T47D (cell line): ENCODE results near the gene ZNF672.
A peak's percentile ranks its signal among the peaks of the same experiment; 100 is the strongest.
"Not testable (repeated sequence)": the region's sequence is repeated elsewhere in the genome, so short reads cannot be mapped to it uniquely, and the experiment has no call there.

Experiments
- DNase-seq, 2 experiments: peaks; one replicate each; pipeline versions ENCODE4 v3.0.0 to v3.0.0-alpha.2; 2011 to 2012; ENCODE audit warnings: low read depth in 1 of 2, low spot score in 1 of 2
- JUND ChIP-seq: IDR thresholded peaks from 2 replicates; pipeline ENCODE4 v1.6.1; 2012; ENCODE audit warnings: low read depth
- in situ Hi-C: cut with HindIII; loops from 2 replicates; pipeline ENCODE4 v1.10.0; 2016; ENCODE audit warnings: low sequenced_read_pairs, low pct_unique_long_range_greater_than_20kb

ZNF672 gene

DNA sequence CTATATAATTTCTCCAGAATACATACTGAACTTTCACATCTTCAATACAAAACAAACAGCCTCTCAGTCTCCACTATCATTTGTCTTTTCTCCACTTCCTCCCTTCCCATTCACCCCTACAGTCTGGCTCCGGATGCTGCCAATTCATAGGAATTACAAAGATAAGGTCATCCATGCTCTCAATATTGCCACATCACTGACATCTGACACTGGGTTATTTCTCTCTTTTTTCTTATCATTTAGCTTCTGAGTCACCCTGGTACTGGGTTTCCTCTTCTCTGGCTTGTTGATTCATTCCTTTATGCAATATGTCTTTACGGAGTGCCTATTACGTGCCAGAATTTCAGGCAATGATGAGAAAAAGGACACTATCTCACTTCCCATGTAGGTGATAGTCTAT, 9.2 kb upstream of the ZNF672 start:
- in situ Hi-C loops = no loop called here
- no peak for TF ChIP-seq JUND
- DNase-seq = no peak

- in situ Hi-C loops, DNase-seq: not testable (repeated sequence)
These were observed 7.4 kb upstream of the ZNF672 start for GRCh38 chr1:248830718-248831017.

DNA sequence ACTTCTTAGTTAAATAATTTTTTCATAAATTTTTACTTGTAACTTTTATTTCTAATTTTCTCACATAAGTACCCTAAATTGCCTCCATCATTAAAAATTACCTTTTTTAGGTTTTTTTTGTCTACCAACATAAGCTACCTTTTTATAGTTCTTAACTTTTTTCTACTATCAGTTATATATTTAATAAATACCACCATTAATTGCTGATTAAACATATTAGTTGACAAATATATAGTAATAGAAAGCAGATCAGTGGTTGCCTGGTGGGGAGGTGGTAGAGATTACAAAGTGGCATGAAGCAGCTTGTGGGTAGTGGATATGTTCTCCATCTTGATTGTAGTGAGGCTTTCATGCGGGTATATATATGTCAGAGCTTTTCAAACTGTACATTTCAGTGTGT, 6.2 kb upstream of the ZNF672 start:
- DNase-seq = no peak
- TF ChIP-seq JUND = no peak
- in situ Hi-C loops = no loop called here

DNA sequence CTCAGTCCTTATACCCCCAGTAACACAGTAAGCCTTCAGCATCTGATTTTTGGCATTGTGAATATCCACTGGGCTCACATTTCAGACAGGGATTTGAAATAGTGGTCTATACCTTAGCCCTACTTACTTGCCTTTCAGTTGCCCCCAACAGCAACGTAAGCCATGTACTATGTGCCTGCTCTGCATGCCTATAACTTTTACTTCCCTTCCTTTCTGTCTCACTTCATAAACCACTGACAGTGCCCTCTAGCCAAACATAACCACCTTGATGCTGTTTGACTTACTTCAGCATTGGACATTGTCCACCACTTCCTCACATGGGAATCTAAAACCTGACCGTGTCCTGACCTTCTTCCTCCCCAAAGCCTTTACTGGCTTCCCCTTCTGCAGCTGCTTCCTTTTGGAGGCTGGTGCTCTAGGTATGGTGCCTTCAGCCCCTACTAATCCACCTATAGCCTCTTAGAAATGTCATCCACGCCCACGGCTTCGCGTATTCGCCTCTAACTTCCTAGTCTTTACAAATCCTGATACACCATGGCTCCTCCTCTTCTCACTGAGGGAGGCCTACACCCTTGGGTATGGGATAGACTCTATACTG, 3.6 kb upstream of the ZNF672 start:
- no peak for DNase-seq
- in situ Hi-C loops = no loop called here
- no peak for TF ChIP-seq JUND

DNA sequence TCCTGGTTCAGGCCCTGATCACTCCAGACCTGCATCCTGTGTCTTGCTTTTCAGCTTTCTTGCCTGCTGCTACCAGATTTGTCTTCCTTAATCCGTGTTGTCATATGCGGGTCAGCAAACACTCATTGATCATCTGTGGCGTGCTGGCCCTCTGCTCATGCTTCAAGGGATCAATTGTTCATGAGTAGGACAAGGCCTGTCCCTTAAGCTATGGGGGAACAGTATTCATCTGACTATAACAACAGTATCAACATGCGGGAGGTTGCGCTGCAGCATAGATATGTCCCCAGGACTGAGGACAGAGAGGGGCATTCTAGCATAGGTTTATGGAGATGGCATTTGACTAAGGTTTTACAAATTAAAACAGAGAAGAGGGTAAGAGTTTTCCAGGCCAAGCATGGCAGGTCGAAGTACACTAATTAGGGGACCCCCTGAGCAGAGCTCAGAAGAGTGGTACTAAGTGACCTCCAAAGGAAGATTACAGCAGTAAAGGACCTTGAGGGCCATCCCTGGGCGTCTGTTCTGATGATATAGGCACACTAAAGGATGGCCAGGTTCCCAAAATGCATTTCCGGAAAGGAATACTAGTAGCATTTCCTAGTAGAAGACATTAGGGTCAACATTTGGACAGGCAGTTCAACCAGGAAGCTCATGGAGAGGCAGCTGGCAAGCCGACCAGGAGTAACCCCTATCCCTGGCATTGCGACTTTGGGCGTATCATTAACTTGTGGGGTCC, 811 bp upstream of the ZNF672 start:
- TF ChIP-seq JUND = no peak
- no peak for DNase-seq
- in situ Hi-C loops = no loop called here

DNA sequence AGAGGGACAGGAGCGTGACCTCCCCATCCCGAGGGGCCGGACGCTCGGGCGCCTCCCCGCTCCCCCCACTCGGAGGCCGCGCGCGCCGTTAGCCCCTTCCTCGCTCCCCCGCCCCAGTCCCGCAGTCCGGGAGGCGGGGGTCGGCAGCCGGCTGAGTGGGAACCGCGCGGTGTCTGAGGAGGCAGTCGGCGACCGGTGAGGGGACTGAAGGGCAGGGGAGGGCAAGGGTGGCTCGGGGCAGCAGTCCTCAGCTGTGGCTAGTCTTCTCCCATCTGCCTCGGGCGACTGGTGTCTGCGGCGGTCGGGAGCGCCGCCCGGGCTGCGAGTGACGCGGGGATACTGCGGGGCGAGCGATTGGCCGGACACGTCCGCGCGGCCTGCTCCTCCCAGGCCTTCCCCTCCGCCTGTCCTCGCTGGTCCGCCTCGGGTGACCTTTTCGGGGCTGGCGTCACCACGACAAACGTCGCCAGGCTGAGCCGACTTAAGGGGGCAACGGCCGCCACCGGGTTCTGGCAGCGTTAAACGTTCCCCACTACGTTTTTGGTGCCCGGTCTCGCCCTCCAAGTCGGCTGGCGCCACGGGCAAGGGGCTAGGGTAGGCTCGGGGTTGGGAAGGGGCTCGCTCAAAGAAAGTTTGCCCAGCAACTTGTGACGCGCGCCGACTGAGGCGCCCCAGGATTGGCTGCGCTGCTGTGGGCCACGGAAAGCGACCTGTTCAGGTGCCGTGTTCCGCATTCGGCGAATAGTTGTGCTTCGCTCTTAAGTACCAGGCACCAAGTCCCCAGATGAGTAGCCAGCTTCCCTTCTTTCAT, 538 bp downstream of the ZNF672 start:
- peak; percentile 61 to 96 for DNase-seq
- in situ Hi-C loops = no loop called here
- no peak for TF ChIP-seq JUND

DNA sequence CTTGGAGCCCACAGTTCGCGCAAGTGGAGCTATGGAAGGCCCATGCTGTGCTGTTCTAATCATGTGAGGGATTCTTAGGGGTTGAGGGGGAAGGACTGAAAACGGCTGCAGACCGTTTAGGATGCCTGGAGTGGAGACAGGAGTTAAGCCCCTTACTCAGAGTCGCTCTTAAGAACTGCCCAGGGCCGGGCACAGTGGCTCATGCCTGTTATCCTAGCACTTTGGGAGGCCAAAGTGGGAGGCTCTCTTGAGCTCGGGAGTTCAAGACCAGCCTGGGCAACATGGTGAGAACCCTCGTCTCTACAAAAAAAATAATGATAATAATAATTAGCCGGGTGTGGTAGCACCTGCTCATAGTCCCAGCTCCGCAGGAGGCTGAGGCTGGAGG, 1.1 kb downstream of the ZNF672 start:
- DNase-seq = no peak
- no peak for TF ChIP-seq JUND
- in situ Hi-C loops = no loop called here

- TF ChIP-seq JUND = no peak
- in situ Hi-C loops = no loop called here
- DNase-seq = no peak
These were observed 2.9 kb downstream of the ZNF672 start for GRCh38 chr1:248840946-248841345.

GRCh38 chr1:248841702-248842395, 3.8 kb downstream of the ZNF672 start:
- no peak for TF ChIP-seq JUND
- peak in 1 of 2 experiments; percentile 83 for DNase-seq
- in situ Hi-C loops = no loop called here

DNA sequence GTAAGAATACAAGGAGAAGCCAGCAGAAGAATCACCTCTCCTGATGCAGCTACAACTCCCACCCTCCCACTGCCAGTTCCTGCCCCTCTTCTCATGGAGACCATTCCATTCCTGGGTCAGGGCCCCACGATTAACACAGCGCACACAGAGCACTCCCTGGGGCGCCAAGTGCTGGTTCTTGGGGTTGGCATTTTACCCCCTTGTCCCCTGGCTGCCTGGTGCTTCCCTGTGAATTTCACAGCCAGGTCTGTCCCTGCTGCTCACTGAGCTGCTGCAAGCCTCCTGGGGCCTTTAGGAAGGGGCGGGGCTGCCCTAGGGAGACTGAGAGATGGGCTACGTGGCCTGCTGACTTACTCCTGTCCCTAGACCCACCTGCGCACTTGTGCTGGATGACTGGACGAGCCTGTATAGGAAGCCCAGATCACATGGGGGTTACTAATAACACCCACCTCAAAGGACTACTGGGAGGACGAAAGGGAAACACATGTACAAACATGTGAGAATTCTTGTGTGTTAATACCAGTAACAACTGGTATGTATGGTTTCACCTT, 4.8 kb downstream of the ZNF672 start:
- in situ Hi-C loops = no loop called here
- TF ChIP-seq JUND = no peak
- no peak for DNase-seq

- no peak for TF ChIP-seq JUND
- in situ Hi-C loops = no loop called here
- DNase-seq = no peak
These were observed 5.7 kb downstream of the ZNF672 start for GRCh38 chr1:248843687-248844086.

DNA sequence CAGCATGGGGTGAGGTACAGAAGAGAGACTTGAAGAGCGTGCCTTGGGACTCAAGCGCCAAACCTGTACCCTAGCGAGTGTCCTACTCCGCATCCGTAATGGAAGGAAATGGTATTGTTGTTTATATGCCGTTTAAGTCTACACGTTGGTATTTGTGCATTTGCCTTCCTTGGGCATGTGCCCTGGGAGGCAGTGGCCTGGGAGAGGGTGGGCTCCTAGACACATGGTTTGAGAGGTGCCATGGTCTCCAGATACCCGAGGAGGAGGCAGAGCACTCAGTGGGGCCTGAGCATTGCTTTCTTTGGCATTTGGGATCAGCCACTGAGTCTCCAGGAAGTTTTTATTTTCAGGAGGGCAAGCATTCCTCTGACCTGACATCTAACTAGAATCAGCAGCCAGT, 6.5 kb downstream of the ZNF672 start:
- no peak for DNase-seq
- no peak for TF ChIP-seq JUND
- in situ Hi-C loops = no loop called here
